ENCODE results near the gene SULT6B1. TPM values are rescaled to one million over a fixed set of nuclear protein-coding genes. Genes with fewer than 3 reads are reported as not detected.
"Not testable (repeated sequence)": the region's sequence is repeated elsewhere in the genome, so short reads cannot be mapped to it uniquely, and the experiment has no call there.

Gene SULT6B1
- total RNA-seq, 3 donors from 2014 or later (not counting 1 experiment from before 2014, with no cell fraction given), result not detected

DNA sequence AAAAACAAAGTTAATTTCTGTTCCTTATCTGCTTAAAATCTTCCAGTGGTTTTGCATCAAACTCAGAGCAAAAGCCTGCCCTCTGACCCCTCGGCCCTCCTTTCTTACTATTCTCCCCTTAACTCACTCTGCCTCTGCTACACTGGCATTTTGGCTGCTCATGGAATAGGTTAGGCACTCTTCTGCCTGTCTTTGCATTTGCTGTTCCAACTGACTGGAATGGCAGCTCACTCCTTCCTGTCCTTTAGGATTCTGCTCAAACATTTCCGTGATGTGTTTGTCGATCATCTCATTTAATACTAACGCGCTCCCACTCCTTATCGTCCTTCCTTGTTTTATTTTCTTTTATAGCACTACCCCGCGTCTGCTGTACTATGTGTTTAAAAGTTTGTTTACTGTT is 42.1 kb upstream of the SULT6B1 start:
- Mint-ChIP-seq H3K36me3 (peaks cover 5% of the 10 kb centered on the region), H3K4me3 (no peak overlapping the region), H3K27ac (no peak overlapping the region), H3K27me3 (ENCODE audit: low read depth in 2 of 2) (no peaks in the 10 kb centered on the region), H3K4me1 (peaks cover 11 to 20% of the 10 kb centered on the region in 2 donors), H3K9me3 (no peaks in the 10 kb centered on the region)
- peak overlapping the region; percentile 97 for H3K27ac ChIP-seq (ENCODE audit: low read length)
- peak in 1 of 2 donors; percentile 20 for DNase-seq
- H3K27me3 ChIP-seq (ENCODE audit: control insufficient read depth, insufficient read depth, low read length), result no peaks in the 10 kb centered on the region
- 2% methylated on average over 4 of the region's 8 CpGs for WGBS (ENCODE audit: insufficient coverage)
- H3K4me1 ChIP-seq (ENCODE audit: control insufficient read depth, insufficient read depth, low read length), result peaks cover 25% of the 10 kb centered on the region
- no peaks in the 10 kb centered on the region for H3K9me3 ChIP-seq (ENCODE audit: control insufficient read depth, insufficient read depth, low read length)
- peaks cover 21% of the 10 kb centered on the region for H3K36me3 ChIP-seq (ENCODE audit: control insufficient read depth, insufficient read depth, low read length)
- ATAC-seq, result no peak
- TF ChIP-seq CTCF (IDR thresholded peaks at IDR 0.05), result no peak
- H3K4me3 ChIP-seq (ENCODE audit: low read length), result peak overlapping the region; percentile 91
- intact Hi-C loops (cut with micrococcal nuclease), result loop anchor here (2.0 to 10.0 kb wide), 2 partner anchors 94 to 146 kb away; partner anchors contain the start of genes GPATCH11, HEATR5B and PRKD3

GRCh38 chr2:37228788-37229187 is 40.3 kb upstream of the SULT6B1 start:
- no peak for TF ChIP-seq CTCF (IDR thresholded peaks at IDR 0.05)
- Mint-ChIP-seq H3K27me3 (ENCODE audit: low read depth in 2 of 2) (no peaks in the 10 kb centered on the region), H3K36me3 (peaks cover 5% of the 10 kb centered on the region), H3K27ac (no peak overlapping the region), H3K4me1 (peaks cover 26 to 30% of the 10 kb centered on the region in 2 donors), H3K9me3 (no peaks in the 10 kb centered on the region), H3K4me3 (no peak overlapping the region)
- ATAC-seq (no peak), DNase-seq (no peak)
- Histone ChIP-seq H3K27ac (ENCODE audit: low read length) (no peak overlapping the region), H3K9me3 (ENCODE audit: control insufficient read depth, insufficient read depth, low read length) (no peaks in the 10 kb centered on the region), H3K4me3 (ENCODE audit: low read length) (no peak overlapping the region), H3K27me3 (ENCODE audit: control insufficient read depth, insufficient read depth, low read length) (no peaks in the 10 kb centered on the region), H3K36me3 (ENCODE audit: control insufficient read depth, insufficient read depth, low read length) (peaks cover 21% of the 10 kb centered on the region), H3K4me1 (ENCODE audit: control insufficient read depth, insufficient read depth, low read length) (peaks cover 25% of the 10 kb centered on the region)
- WGBS (ENCODE audit: insufficient coverage), result 98% methylated on average over 3 of the region's 3 CpGs
- intact Hi-C loops (cut with micrococcal nuclease), result no loop called here

DNA sequence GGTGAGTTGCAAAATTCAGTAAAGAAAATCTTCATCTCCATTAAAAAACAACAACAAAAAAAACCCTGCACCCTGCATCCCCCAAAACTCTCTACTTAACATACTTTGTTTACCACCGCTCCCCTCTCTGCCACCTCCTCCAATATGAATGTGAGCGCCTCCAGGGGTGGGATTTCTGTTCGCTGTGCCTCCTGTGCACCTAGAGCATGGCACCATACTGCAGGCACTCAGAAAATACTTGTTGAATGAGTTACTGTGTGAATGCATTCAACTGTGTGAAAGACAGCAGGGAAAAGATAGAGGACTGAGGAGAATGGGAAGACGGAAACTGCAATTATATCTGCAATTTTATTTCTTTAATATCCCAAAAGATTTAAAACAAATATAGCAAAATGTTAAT is 38.4 kb upstream of the SULT6B1 start:
- Histone ChIP-seq H3K4me3 (ENCODE audit: low read length) (no peak overlapping the region), H3K4me1 (ENCODE audit: control insufficient read depth, insufficient read depth, low read length) (peaks cover 12% of the 10 kb centered on the region), H3K9me3 (ENCODE audit: control insufficient read depth, insufficient read depth, low read length) (no peaks in the 10 kb centered on the region), H3K36me3 (ENCODE audit: control insufficient read depth, insufficient read depth, low read length) (peaks cover 29% of the 10 kb centered on the region), H3K27ac (ENCODE audit: low read length) (no peak overlapping the region), H3K27me3 (ENCODE audit: control insufficient read depth, insufficient read depth, low read length) (no peaks in the 10 kb centered on the region)
- 100% methylated on average over 3 of the region's 4 CpGs for WGBS (ENCODE audit: insufficient coverage)
- TF ChIP-seq CTCF (IDR thresholded peaks at IDR 0.05), result no peak
- no peak overlapping the region for H3K4me3 Mint-ChIP-seq
- intact Hi-C loops (cut with micrococcal nuclease), result no loop called here
- peaks cover 31 to 33% of the 10 kb centered on the region in 2 donors for H3K4me1 Mint-ChIP-seq
- no peaks in the 10 kb centered on the region for H3K9me3 Mint-ChIP-seq
- DNase-seq, result no peak
- no peaks in the 10 kb centered on the region for H3K27me3 Mint-ChIP-seq (ENCODE audit: low read depth in 2 of 2)
- no peak for ATAC-seq
- H3K27ac Mint-ChIP-seq, result no peak overlapping the region
- H3K36me3 Mint-ChIP-seq, result peaks cover 12% of the 10 kb centered on the region

DNA sequence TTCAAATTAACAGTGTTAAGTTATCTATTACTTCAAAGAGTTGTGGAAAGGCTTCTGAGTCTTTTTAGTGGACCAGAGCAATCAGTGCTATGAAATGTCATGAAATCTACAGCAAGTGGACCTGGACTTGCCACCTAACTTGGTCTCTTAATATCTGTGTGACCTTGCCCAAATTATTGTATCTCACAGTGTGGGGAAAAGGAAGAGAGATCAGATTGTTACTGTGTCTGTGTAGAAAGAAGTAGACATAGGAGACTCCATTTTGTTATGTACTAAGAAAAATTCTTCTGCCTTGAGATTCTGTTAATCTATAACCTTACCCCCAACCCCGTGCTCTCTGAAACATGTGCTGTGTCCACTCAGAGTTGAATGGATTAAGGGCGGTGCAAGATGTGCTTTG is 36.7 kb upstream of the SULT6B1 start:
- H3K27me3 Mint-ChIP-seq (ENCODE audit: low read depth in 2 of 2); ATAC-seq; H3K27ac ChIP-seq (ENCODE audit: low read length); H3K4me3 Mint-ChIP-seq; H3K4me3 ChIP-seq (ENCODE audit: low read length); H3K9me3 ChIP-seq (ENCODE audit: control insufficient read depth, insufficient read depth, low read length); H3K4me1 ChIP-seq (ENCODE audit: control insufficient read depth, insufficient read depth, low read length); intact Hi-C loops (cut with micrococcal nuclease); H3K27me3 ChIP-seq (ENCODE audit: control insufficient read depth, insufficient read depth, low read length); DNase-seq; H3K9me3 Mint-ChIP-seq: not testable (repeated sequence)
- H3K36me3 Mint-ChIP-seq, result peaks cover 12% of the 10 kb centered on the region
- peak overlapping the region in 1 of 2 donors; percentile 5 for H3K27ac Mint-ChIP-seq
- no CpG with 5 or more reads among the region's 2 CpGs for WGBS (ENCODE audit: insufficient coverage)
- peaks cover 46% of the 10 kb centered on the region for H3K36me3 ChIP-seq (ENCODE audit: control insufficient read depth, insufficient read depth, low read length)
- peaks cover 31 to 33% of the 10 kb centered on the region in 2 donors for H3K4me1 Mint-ChIP-seq

All from natural killer cell (primary cell).